Measurements from ENCODE around the gene CMPK1. TPM values are rescaled to one million over a fixed set of nuclear protein-coding genes. Genes with fewer than 3 reads are reported as not detected.
A peak's percentile ranks its signal among the peaks of the same experiment; 100 is the strongest.

The CMPK1 gene
- total RNA-seq, 1 donor from 2014 or later = 127 TPM

DNA sequence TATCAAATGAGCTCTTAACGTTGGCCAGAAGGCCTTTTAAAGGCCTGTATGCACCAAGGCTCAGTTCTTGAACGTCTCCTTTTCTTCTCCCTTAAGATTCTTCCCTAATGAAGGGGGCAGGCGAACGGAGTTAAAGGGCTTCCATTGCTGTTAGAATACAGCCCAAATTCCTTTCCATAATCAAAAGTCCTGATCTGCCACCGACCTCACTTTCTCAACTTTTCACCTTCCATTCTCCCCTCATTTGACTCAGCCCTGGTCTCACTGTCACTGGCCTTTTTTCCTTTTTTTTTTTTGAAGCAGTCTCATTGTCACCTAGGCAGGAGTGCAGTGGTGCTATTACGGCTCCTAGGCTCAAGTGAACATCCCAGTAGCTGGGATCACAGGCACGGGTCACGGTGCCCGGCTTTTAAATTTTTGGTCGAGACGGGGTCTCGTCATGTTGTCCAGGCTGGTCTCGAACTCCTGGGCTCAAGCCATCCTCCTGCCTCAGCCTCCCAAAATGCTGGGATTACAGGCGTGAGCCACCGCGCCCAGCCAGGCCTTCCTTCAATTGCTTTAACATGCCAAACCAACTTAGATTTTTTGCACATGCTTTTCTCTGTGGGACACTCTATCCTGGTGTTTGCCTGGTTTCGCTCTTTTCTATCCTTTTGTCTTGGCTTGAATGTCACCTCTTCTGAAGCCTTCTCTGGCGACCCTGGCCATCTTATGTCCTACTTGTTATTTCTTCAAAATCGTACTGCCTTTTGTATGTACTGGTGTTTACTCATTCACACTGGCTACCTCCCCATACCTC lies 612 bp upstream of the CMPK1 start:
- H3K27me3 ChIP-seq = no peaks in the 10 kb centered on the region
- TF ChIP-seq, protein P1, sequence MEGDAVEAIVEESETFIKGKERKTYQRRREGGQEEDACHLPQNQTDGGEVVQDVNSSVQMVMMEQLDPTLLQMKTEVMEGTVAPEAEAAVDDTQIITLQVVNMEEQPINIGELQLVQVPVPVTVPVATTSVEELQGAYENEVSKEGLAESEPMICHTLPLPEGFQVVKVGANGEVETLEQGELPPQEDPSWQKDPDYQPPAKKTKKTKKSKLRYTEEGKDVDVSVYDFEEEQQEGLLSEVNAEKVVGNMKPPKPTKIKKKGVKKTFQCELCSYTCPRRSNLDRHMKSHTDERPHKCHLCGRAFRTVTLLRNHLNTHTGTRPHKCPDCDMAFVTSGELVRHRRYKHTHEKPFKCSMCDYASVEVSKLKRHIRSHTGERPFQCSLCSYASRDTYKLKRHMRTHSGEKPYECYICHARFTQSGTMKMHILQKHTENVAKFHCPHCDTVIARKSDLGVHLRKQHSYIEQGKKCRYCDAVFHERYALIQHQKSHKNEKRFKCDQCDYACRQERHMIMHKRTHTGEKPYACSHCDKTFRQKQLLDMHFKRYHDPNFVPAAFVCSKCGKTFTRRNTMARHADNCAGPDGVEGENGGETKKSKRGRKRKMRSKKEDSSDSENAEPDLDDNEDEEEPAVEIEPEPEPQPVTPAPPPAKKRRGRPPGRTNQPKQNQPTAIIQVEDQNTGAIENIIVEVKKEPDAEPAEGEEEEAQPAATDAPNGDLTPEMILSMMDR (IDR thresholded peaks at IDR 0.05) = no peak
- H3K4me3 ChIP-seq = peak overlapping the region; percentile 89
- peak; percentile 60 for DNase-seq
- peaks cover 22% of the 10 kb centered on the region for H3K4me1 ChIP-seq
- H3K27ac ChIP-seq = peak overlapping the region; percentile 97
- ATAC-seq = no peak
- intact Hi-C loops (cut with DNase I) = no loop called here
- no peaks in the 10 kb centered on the region for H3K36me3 ChIP-seq
- H3K9me3 ChIP-seq = no peaks in the 10 kb centered on the region

DNA sequence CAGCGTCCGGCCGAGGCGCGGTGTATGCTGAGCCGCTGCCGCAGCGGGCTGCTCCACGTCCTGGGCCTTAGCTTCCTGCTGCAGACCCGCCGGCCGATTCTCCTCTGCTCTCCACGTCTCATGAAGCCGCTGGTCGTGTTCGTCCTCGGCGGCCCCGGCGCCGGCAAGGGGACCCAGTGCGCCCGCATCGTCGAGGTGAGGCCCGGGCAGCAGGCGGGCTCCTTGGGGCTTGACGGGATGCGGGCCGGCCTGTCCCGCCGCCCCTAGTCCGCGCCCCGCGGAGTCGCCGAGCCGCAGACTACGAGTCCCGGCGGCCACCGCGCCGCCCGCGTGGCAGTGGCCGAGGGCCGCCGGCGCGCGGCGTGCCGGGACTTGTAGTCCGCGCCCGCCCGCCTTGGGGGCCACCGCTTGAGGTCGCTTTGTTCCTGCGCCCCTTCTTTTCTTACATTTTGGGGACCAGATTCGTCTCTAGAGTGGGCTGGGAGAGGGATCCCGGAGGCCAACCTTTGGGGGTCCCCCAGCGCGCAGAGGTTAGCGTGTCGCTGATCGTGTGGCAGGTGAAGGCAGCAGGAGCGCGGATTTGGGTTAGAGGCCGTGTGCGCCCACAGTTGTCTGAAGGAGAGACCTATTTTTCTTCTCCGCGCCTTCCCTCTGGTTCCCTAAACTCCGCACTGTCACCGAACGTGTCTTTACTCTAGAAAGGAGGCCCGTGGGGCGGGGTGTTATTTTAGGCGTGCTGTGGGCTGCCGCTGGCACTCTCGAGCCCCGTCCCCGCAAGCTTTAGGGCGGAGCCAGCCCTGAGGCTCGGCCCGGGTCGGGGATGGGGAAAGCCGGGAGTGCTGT lies 553 bp downstream of the CMPK1 start:
- Histone ChIP-seq H3K27ac (peak overlapping the region; percentile 97), H3K9me3 (no peaks in the 10 kb centered on the region), H3K4me1 (peaks cover 24% of the 10 kb centered on the region), H3K27me3 (no peaks in the 10 kb centered on the region), H3K4me3 (peak overlapping the region; percentile 89), H3K36me3 (peaks cover 3% of the 10 kb centered on the region)
- TF ChIP-seq, protein P1 (IDR thresholded peaks at IDR 0.05) = no peak
- intact Hi-C loops (cut with DNase I) = no loop called here
- ATAC-seq (peak; percentile 94), DNase-seq (peak; percentile 92)

- TF ChIP-seq, protein P1 (IDR thresholded peaks at IDR 0.05) = no peak
- H3K9me3 ChIP-seq = no peaks in the 10 kb centered on the region
- peak overlapping the region; percentile 89 for H3K4me3 ChIP-seq
- intact Hi-C loops (cut with DNase I) = no loop called here
- peaks cover 24% of the 10 kb centered on the region for H3K4me1 ChIP-seq
- DNase-seq (no peak), ATAC-seq (no peak)
- H3K36me3 ChIP-seq = peaks cover 6% of the 10 kb centered on the region
- peak overlapping the region; percentile 97 for H3K27ac ChIP-seq
- H3K27me3 ChIP-seq = no peaks in the 10 kb centered on the region
Measured at GRCh38 chr1:47334765-47335435, 1.3 kb downstream of the CMPK1 start.

- ATAC-seq = no peak
- TF ChIP-seq, protein P1 (IDR thresholded peaks at IDR 0.05) = no peak
Measured at GRCh38 chr1:47337350-47337749, 3.8 kb downstream of the CMPK1 start.

DNA sequence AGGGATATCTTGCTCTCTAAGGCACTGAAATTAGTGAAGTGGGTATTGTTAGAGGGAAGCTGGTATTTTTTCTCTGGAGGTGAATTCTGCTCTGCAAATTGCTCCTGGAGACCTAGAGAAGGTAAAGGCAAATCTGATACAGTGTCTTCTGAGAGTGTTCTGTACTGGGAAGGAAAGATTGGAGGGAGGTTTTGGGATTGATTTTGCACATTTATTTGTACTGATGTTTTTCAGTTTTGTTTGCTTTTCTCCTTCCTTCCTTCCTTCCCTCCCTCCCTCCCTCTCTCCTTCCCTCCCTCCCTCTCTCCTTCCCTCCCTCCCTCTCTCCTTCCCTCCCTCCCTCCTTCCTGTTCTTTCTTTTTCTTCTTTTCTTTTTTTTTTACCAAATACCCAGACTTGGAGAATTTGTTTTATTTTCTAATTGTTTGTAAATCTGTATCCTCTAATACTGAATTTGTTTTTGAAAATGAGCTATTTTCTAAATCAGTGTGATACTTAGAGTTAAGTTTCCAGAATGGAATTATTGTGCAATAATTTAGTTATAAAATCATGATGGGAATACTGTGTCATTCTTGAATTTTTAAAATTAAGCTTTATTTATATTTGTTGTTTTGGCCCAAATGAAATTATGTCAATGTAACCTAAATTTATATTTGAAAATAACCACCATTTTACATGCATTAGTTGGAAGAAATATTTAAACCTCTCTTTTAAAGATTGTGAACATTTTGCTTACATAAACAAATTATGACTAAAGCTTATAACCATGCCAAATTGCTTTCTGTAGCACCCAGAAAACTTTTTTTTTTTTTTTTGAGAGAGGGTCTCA lies 4.9 kb downstream of the CMPK1 start:
- Histone ChIP-seq H3K27ac (no peak overlapping the region), H3K36me3 (peaks cover 6% of the 10 kb centered on the region), H3K4me3 (no peak overlapping the region), H3K27me3 (no peaks in the 10 kb centered on the region), H3K4me1 (peaks cover 19% of the 10 kb centered on the region), H3K9me3 (no peaks in the 10 kb centered on the region)
- DNase-seq (no peak), ATAC-seq (no peak)
- intact Hi-C loops (cut with DNase I) = no loop called here
- TF ChIP-seq, protein P1 (IDR thresholded peaks at IDR 0.05) = no peak

More at GRCh38 chr1:47337350-47337749, 3.8 kb downstream of the CMPK1 start:
- H3K4me3 ChIP-seq = no peak overlapping the region
- peaks cover 24% of the 10 kb centered on the region for H3K4me1 ChIP-seq
- H3K36me3 ChIP-seq = peaks cover 6% of the 10 kb centered on the region
- no peak overlapping the region for H3K27ac ChIP-seq
- DNase-seq = peak; percentile 40
- no peaks in the 10 kb centered on the region for H3K9me3 ChIP-seq
- intact Hi-C loops (cut with DNase I) = no loop called here
- no peaks in the 10 kb centered on the region for H3K27me3 ChIP-seq

Data from upper lobe of right lung (tissue), 1 donor.